Loucy (cell line): ENCODE results near the gene MACROD2.
"Not testable (repeated sequence)": the region's sequence is repeated elsewhere in the genome, so short reads cannot be mapped to it uniquely, and the experiment has no call there.

ENCODE experiments used
- H2AFZ ChIP-seq: fragments of 200-600 bp; sonication (generic); 2 replicates; pipeline ENCODE4 v1.6.0; 2016; ENCODE audit warnings: antibody characterized with exemption, mild to moderate bottlenecking, low read length, moderate library complexity
- H3F3A ChIP-seq: fragments of 200-600 bp; 2 replicates; pipeline ENCODE4 v1.6.0; 2016; ENCODE audit warnings: antibody characterized with exemption, low read depth, mild to moderate bottlenecking
- H3K27me3 ChIP-seq: fragments of 200-600 bp; sonication (generic); 2 replicates; pipeline ENCODE4 v1.6.1; 2014; ENCODE audit warnings: low read length, mild to moderate bottlenecking; ENCODE audit not compliant: insufficient read depth, poor library complexity, severe bottlenecking
- H3K36me3 ChIP-seq: fragments of 200-600 bp; sonication (generic); 2 replicates; pipeline ENCODE4 v1.6.1; 2016; ENCODE audit warnings: low read length; ENCODE audit not compliant: insufficient read depth
- H3K4me1 ChIP-seq: fragments of 200-600 bp; sonication (generic); 2 replicates; pipeline ENCODE4 v1.5.1; 2014; ENCODE audit warnings: low read length, mild to moderate bottlenecking; ENCODE audit not compliant: insufficient read depth, poor library complexity, severe bottlenecking
- H3K4me2 ChIP-seq: fragments of 200-600 bp; sonication (generic); 2 replicates; pipeline ENCODE4 v1.6.0; 2014; ENCODE audit warnings: antibody characterized with exemption, low read length, low read depth, mild to moderate bottlenecking; ENCODE audit not compliant: poor library complexity, severe bottlenecking
- H3K4me3 ChIP-seq: fragments of 200-600 bp; sonication (generic); 2 replicates; pipeline ENCODE4 v1.5.1; 2014; ENCODE audit warnings: low read length, mild to moderate bottlenecking, mixed read lengths; ENCODE audit not compliant: poor library complexity, severe bottlenecking
- H3K79me2 ChIP-seq: fragments of 200-600 bp; sonication (generic); 2 replicates; pipeline ENCODE4 v1.6.1; 2014; ENCODE audit warnings: low read length; ENCODE audit not compliant: insufficient read depth
- H3K9ac ChIP-seq: fragments of 200-600 bp; sonication (generic); 2 replicates; pipeline ENCODE4 v1.6.0; 2014; ENCODE audit warnings: mild to moderate bottlenecking, low read depth, low read length, moderate library complexity; ENCODE audit not compliant: poor library complexity, severe bottlenecking
- H3K9me2 ChIP-seq: fragments of 200-600 bp; sonication (generic); replicated peaks from 2 replicates; pipeline ENCODE4 v1.6.1; 2016; ENCODE audit warnings: low read depth, low read length, mixed read lengths
- H3K9me3 ChIP-seq: fragments of 200-600 bp; sonication (generic); 2 replicates; pipeline ENCODE4 v1.6.1; 2014; ENCODE audit warnings: mild to moderate bottlenecking, antibody characterized with exemption, low read length, low read depth; ENCODE audit not compliant: insufficient read depth
- H4K20me1 ChIP-seq: fragments of 200-600 bp; sonication (generic); 2 replicates; pipeline ENCODE4 v1.6.0; 2014; ENCODE audit warnings: antibody characterized with exemption, low read length, mild to moderate bottlenecking; ENCODE audit not compliant: insufficient read depth, poor library complexity, severe bottlenecking
- EZH2phosphoT487 ChIP-seq: fragments of 200-600 bp; IDR thresholded peaks from 2 replicates; pipeline ENCODE4 v1.6.1; 2018; ENCODE audit warnings: antibody characterized with exemption, mild to moderate bottlenecking, moderate library complexity, borderline replicate concordance
- TF ChIP-seq, protein P1 (sequence below): fragments of 200-600 bp; sonication (generic); conservative IDR thresholded peaks from 2 replicates; pipeline ENCODE4 v1.5.1; 2014; ENCODE audit warnings: mild to moderate bottlenecking, antibody characterized with exemption, low read length

MACROD2 gene

DNA sequence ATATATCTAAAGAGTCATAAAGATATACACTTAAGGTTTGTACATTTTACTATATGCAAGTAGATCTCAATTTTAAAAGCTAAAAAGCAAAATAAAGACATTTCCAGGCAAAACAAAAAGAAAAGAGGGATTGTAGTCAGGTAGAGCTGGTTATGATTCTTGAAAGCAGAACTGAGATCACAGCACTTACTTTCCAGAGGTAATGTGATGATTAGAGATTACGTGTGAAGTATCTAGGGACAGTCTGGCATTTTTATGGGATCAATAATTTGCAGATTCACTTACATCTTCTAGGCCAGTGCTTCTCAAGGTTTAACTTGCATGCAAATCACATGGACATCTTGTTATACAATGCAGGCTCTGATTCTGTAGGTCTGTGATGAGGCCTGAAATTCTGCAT, 1982.4 kb downstream of the MACROD2 start:
- TF ChIP-seq EZH2phosphoT487 = no peak
- TF ChIP-seq, protein P1, sequence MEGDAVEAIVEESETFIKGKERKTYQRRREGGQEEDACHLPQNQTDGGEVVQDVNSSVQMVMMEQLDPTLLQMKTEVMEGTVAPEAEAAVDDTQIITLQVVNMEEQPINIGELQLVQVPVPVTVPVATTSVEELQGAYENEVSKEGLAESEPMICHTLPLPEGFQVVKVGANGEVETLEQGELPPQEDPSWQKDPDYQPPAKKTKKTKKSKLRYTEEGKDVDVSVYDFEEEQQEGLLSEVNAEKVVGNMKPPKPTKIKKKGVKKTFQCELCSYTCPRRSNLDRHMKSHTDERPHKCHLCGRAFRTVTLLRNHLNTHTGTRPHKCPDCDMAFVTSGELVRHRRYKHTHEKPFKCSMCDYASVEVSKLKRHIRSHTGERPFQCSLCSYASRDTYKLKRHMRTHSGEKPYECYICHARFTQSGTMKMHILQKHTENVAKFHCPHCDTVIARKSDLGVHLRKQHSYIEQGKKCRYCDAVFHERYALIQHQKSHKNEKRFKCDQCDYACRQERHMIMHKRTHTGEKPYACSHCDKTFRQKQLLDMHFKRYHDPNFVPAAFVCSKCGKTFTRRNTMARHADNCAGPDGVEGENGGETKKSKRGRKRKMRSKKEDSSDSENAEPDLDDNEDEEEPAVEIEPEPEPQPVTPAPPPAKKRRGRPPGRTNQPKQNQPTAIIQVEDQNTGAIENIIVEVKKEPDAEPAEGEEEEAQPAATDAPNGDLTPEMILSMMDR = no peak
- Histone ChIP-seq H3K4me1 (no peaks in the 10 kb centered on the region), H3K4me2 (no peak overlapping the region), H4K20me1 (no peaks in the 10 kb centered on the region), H3K79me2 (no peaks in the 10 kb centered on the region), H3K36me3 (no peaks in the 10 kb centered on the region), H3K27me3 (no peaks in the 10 kb centered on the region), H2AFZ (no peak overlapping the region), H3K9ac (no peak overlapping the region), H3K4me3 (no peak overlapping the region), H3K9me2 (no peaks in the 10 kb centered on the region), H3F3A (no peaks in the 10 kb centered on the region), H3K9me3 (no peaks in the 10 kb centered on the region; the same call in 1 of the 2 replicates)

- H3K9me2 ChIP-seq, H3K79me2 ChIP-seq, H2AFZ ChIP-seq, H3F3A ChIP-seq, H3K36me3 ChIP-seq, H3K4me2 ChIP-seq, H3K27me3 ChIP-seq, H4K20me1 ChIP-seq, H3K4me1 ChIP-seq, H3K4me3 ChIP-seq, H3K9ac ChIP-seq, H3K9me3 ChIP-seq: not testable (repeated sequence)
Measured at GRCh38 chr20:15985494-15986368, 1990.4 kb downstream of the MACROD2 start.

GRCh38 chr20:15986690-15987089, 1991.4 kb downstream of the MACROD2 start:
- Histone ChIP-seq H4K20me1 (no peaks in the 10 kb centered on the region), H3K9me2 (no peaks in the 10 kb centered on the region), H3K36me3 (no peaks in the 10 kb centered on the region), H3K4me1 (no peaks in the 10 kb centered on the region), H2AFZ (no peak overlapping the region), H3K27me3 (no peaks in the 10 kb centered on the region), H3K79me2 (no peaks in the 10 kb centered on the region), H3K4me3 (no peak overlapping the region), H3K9ac (no peak overlapping the region), H3F3A (no peaks in the 10 kb centered on the region), H3K4me2 (no peak overlapping the region), H3K9me3 (no peaks in the 10 kb centered on the region)
- TF ChIP-seq, protein P1 = no peak
- no peak for TF ChIP-seq EZH2phosphoT487

DNA sequence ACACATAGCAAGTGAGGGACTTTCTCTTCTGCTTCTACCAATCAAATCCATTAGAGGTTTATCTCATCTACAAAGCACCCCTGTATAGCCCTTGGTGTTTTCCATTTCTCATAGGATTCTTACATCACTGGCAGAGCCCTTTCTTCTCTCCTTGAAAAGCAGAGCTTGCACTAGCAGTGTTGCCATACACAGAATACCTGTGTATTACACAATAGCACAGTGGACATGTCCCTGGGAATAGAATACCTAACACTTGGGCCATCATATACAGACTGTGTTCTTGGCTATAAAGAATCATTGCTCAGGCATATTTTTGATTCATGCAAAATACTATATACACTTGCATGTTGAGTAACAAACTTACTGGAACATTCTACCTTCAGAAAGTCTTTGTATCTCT, 1996.0 kb downstream of the MACROD2 start:
- Histone ChIP-seq H3K9me3 (no peaks in the 10 kb centered on the region), H4K20me1 (no peaks in the 10 kb centered on the region), H3K4me2 (no peak overlapping the region), H3K79me2 (no peaks in the 10 kb centered on the region), H3K4me3 (no peak overlapping the region), H2AFZ (no peak overlapping the region), H3K27me3 (no peaks in the 10 kb centered on the region), H3K9ac (no peak overlapping the region), H3K36me3 (no peaks in the 10 kb centered on the region), H3F3A (no peaks in the 10 kb centered on the region), H3K9me2 (no peaks in the 10 kb centered on the region), H3K4me1 (no peaks in the 10 kb centered on the region)
- no peak for TF ChIP-seq EZH2phosphoT487
- TF ChIP-seq, protein P1 = no peak
